HK-2 (cell line): ENCODE data around the gene RBM20.
A peak's percentile ranks its signal among the peaks of the same experiment; 100 is the strongest.

Source experiments
- DNase-seq: peaks from one replicate; pipeline ENCODE4 v3.0.0-alpha.2; 2018; ENCODE audit not compliant: unreplicated experiment

The RBM20 gene

DNA sequence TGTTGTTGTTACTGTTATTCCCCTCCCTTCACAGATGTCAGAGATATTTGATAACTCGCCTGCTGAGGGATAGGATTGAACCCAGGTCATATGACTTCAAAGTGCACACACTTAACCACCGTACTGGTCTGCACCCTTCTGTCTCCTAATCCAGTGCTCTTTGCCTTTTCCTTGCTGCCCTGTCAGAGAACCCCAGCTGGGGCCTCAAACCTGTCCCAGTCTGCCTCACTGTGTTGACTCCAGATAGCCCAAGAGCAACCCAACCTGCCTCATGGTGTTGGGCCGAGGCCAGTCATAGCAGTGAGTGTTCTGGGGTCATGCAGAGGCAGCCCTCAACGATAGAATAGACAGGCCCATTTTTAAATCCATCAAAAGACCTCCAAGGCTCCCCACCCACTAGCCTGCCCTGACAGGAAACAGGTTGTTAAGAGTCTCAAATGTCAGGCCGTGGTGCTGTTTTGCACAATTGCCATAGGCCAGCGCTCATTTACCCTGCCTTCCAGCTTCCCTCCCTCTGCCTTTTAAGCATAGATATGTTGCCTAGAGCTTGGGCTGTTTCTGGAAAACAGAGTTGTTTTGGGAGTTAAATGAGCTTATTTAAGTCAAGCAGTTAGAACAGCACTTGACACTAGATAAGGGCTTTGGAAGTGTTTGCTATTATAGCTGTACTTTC, 190.6 kb downstream of the RBM20 start:
- no peak for DNase-seq

DNA sequence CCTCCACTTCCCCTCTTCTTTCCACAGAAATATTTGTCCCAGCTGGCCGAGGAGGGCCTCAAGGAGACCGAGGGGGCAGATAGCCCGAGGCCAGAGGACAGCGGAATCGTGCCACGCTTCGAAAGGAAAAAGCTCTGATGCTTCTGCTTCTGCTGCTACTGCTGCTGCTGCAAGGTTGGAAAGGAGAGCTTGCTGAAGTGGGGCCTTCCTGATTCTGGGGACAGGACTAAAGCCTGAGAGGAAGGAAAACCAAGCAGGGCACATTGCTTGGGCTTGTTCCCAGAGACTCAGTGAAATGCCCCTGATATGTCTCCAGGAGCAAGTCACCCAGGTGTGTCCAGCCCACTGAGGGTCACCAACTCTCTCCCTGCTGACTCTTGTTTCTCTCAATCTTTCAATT, 191.7 kb downstream of the RBM20 start:
- DNase-seq: no peak

GRCh38 chr10:110836706-110837105, 192.6 kb downstream of the RBM20 start:
- DNase-seq: no peak

DNA sequence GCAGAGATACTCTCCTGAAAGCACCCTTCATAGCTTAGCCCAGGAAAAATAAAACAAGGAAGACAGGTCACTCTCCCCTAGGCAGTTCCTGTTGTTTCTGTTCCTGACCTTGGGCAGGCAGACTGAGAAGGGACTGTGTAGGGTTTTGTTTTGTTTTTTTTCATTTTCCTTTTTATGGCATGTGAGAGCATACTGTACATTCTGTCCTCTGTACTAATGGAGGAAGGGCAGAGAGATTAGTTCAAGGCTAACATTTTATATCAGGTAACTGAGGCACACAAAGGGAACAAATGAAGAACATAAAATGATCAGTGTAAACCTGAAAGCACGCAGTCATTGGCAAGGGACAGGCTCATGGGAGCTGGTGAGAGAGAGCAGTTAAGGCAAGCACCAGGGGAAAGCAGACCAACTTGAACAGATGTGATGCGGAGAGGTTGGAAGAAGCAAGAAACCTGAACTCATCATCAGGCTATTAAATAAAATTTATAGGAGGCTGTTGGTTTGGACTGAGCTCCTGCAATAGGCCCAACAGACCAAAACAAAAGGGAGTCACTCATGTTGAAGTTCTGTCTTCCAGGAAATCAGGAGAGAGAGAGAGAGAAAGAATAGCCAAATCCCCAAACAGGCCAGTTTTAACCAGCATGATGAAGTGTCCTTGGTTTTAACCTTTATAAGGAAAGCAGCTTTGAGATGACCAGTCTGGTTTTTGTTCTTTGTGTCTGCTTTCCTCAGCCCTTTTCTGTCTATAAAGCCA, 193.5 kb downstream of the RBM20 start:
- no peak for DNase-seq

GRCh38 chr10:110840225-110840922, 196.2 kb downstream of the RBM20 start:
- DNase-seq: no peak

DNA sequence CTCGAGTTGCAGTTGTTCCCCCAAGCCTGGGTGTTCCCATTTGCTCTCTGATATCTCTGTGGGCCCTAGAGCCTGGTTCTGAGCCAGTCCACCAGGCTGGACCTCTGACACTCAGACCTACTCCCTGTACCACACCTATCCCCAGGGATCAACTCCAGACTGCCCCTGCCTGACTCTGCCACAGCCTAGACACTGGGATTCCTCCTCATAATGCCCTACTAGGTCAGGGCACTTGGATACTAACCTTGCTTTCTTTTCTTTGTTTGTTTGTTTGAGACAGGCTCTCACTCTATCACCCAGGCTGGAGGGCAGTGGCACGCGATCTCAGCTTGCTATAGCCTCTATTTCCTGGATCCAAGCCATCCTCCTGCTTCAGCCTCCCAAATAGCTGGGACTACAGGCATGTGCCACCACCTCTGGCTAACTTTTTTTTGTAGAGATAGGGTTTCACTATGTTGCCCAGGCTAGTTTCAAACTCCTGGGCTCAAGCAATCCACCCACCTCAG, 196.8 kb downstream of the RBM20 start:
- DNase-seq: no peak

GRCh38 chr10:110841767-110842267, 197.7 kb downstream of the RBM20 start:
- no peak for DNase-seq

GRCh38 chr10:110842326-110842904, 198.3 kb downstream of the RBM20 start:
- DNase-seq: no peak

GRCh38 chr10:110843031-110843430, 198.9 kb downstream of the RBM20 start:
- DNase-seq: no peak

DNA sequence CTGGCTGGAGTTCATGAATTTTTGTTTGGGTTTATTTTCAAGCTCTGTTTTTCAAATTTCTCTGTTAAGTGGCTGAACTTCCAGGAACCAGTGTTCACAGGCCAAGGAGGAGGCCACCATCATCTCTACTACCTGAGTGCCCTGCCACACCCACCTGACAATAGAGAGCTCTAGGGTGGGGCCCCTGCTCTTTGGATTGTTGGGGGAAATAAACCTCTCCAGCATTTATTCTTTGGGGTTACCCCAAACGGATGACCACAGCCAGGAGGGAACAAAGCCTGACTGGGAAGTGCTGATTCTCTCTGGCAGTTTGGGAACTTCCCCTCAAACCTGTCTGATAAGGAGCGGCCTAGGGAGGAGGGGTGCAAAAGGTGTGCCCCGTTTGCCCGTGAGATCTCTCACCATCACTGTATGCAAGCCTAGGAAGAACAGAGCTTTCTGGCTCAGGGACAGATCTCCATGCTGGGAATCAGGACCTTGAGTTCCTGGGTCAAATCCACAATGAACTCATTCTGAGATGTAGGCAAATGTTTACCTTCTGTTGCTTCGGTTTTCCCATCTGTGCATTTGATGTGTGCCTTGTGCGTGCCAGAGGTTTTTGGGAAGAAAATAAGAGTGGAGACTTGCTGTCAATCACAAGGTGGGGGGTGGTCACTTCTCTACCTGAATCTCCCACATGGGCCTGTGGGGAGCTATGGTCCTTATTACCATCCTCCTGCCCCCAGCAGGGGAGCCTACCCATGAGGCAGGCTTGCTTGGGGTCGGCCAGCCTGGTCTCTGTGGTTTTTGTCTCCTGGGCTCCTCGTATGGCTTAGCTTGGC, 199.9 kb downstream of the RBM20 start:
- DNase-seq: no peak

DNA sequence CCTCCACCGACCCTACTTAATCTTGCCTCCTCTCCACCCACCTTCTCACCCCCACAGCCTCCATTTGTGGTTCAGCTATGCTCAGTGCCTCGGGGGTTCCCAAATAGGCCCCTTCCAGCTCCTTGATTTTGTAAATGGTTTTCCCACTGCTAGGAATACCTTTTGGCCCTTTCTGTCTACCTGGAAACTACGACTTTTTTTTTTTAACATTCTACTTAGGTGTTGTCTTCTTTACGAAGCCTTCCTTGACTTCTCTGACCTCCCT, 200.4 kb downstream of the RBM20 start:
- DNase-seq: no peak

- no peak for DNase-seq
Observed at GRCh38 chr10:110845192-110845755, 201.1 kb downstream of the RBM20 start.

- no peak for DNase-seq
Observed at GRCh38 chr10:110845756-110846620, 201.9 kb downstream of the RBM20 start.

DNA sequence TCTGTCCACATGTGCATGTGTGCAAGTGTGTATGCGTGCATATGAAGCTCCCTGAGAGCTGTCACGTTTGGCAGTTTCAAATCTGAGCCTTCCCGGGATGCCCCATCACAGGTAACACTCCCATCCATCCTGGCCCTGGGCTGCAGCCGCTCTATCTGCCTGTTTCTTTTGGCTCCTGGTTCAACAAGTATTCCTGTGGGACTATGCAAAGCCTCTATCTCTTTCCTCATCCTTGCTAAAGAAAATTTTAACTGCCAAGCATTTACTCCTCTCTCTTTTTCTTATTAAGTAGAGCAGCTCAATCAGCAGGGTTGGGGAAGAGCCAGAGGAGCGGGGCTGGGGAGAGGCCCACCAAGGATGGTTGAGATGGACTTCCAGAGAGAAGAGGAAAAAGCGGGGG, 203.2 kb downstream of the RBM20 start:
- DNase-seq: no peak

- no peak for DNase-seq
Observed at GRCh38 chr10:110848106-110848505, 204.0 kb downstream of the RBM20 start.

DNA sequence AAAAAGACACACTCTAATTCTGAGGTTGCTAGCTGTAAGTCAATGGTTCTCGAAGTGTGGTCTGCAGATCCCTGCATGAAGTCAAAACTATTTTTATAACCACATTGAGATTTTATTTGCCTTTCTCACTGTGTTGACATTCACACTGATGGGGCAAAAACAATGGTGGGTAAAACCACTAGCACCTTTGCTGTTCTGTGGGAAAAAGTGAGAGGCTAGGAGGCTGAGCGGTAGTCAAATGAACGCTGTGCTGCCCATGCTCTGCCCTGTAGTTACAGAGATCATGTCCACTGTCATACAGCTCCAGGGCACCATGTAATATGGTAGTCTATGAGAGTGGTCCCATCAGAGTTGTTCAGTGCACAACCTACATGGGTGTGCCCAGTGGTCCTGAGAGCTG, 206.0 kb downstream of the RBM20 start:
- DNase-seq: no peak

GRCh38 chr10:110851020-110851612, 207.0 kb downstream of the RBM20 start:
- no peak for DNase-seq

DNA sequence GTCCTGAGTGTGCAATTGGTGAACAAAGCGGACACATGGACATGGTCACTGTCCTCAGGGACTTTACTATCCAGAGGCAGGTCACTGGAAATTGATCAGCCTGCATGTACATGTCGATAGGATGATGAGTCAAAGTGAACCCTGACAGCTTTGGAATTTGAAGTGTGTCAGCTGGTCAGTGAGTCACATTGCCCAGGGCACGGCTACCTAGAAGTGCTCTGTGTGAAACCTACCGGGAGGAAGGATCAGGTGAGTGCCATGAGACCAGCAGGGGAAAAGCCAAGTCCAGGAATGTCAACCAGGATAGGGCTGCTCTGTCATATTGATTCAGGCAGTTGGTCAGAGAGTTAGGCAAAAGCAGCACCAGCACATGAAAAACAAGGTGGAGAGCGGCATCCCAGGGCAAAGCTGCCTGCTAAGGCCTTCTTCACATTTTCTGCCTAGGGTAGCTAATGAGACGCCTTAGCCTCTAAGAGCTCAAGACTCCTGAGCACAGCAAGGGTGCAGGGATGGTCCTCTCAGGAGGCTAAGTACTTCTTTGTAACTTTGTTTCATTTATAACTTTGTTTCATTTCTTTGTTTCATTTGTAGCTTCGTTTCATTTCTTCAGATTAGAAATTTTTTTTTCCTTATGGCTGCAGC, 208.2 kb downstream of the RBM20 start:
- DNase-seq: peak; percentile 76

DNA sequence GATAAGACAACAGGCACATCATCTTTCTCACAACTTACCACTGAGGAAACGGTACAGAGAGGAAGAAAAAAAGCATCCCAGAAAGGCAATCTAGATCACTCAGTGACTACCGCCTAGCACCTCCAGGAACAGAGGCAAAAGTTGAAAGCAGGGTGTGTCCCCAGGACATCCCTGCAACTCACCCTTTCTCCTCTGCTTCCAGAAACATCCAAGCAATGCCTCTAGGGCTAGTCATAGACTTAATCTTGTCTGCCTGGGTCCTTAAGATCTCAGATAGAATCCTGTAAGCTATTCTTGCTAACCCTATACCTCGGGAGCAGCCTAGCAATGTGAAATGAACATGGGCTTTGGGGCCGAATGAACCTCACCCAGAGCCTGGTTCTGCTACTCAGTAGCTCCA, 208.8 kb downstream of the RBM20 start:
- DNase-seq: no peak
